Keratinocyte (primary cell): ENCODE results near the gene CHSY3. TPM values are rescaled to one million over a fixed set of nuclear protein-coding genes. Genes with fewer than 3 reads are reported as not detected.

Source experiments
- DNase-seq: peaks from one replicate; pipeline ENCODE4 v3.0.0-alpha.2; 2011; ENCODE audit warnings: low read depth, missing footprints, low spot score
- FAIRE-seq: peaks from 2 replicates; lab custom pipeline; 2011; peaks lifted over from hg19 to GRCh38; lab: Jason Lieb, UNC
- H2AFZ ChIP-seq: 2 replicates; pipeline ENCODE4 v1.6.0; 2012; ENCODE audit warnings: low read length, control low read depth, inconsistent platforms; ENCODE audit not compliant: control insufficient read depth
- H3K27ac ChIP-seq: 2 replicates; pipeline ENCODE4 v1.5.1; 2011; ENCODE audit warnings: low read length; ENCODE audit not compliant: control insufficient read depth, insufficient read depth
- H3K27me3 ChIP-seq: 3 replicates; pipeline ENCODE4 v1.6.0; 2011; ENCODE audit warnings: low read length; ENCODE audit not compliant: control insufficient read depth, insufficient read depth; ENCODE audit errors: extremely low read depth
- H3K36me3 ChIP-seq, 2 experiments: 2 replicates in 1 of 2; 3 replicates in 1 of 2; pipeline ENCODE4 v1.5.1; 2011; ENCODE audit warnings: low read length in 2 of 2, mild to moderate bottlenecking in 1 of 2; ENCODE audit not compliant: control insufficient read depth in 2 of 2, insufficient read depth in 2 of 2; ENCODE audit errors: extremely low read depth in 1 of 2
- H3K4me1 ChIP-seq: 3 replicates; pipeline ENCODE4 v1.5.1; 2011; ENCODE audit warnings: low read length; ENCODE audit not compliant: control insufficient read depth, insufficient read depth; ENCODE audit errors: extremely low read depth
- H3K4me2 ChIP-seq: 3 replicates; pipeline ENCODE4 v1.6.0; 2011; ENCODE audit warnings: low read depth, low read length; ENCODE audit not compliant: control insufficient read depth, insufficient read depth; ENCODE audit errors: extremely low read depth
- H3K4me3 ChIP-seq, 3 experiments: fragments of 200-600 bp in 1 of 3; sonication (generic) in 1 of 3; 2 replicates in 2 of 3; 3 replicates in 1 of 3; pipeline ENCODE4 v1.5.1; 2011 to 2016; ENCODE audit warnings: low read length in 3 of 3, mild to moderate bottlenecking in 3 of 3, control low read depth in 2 of 3, inconsistent platforms in 1 of 3, low read depth in 1 of 3, mixed read lengths in 1 of 3, mixed run types in 1 of 3, moderate library complexity in 1 of 3; ENCODE audit not compliant: control insufficient read depth in 2 of 3, insufficient read depth in 2 of 3; ENCODE audit errors: extremely low read depth in 1 of 3
- H3K79me2 ChIP-seq: 2 replicates; pipeline ENCODE4 v1.6.0; 2012; ENCODE audit warnings: low read length; ENCODE audit not compliant: control insufficient read depth, insufficient read depth
- H3K9ac ChIP-seq: 3 replicates; pipeline ENCODE4 v1.6.0; 2011; ENCODE audit warnings: low read length; ENCODE audit not compliant: control insufficient read depth, insufficient read depth; ENCODE audit errors: extremely low read depth
- H3K9me1 ChIP-seq: 3 replicates; pipeline ENCODE4 v1.6.0; 2011; ENCODE audit warnings: low read length; ENCODE audit not compliant: control insufficient read depth, insufficient read depth; ENCODE audit errors: extremely low read depth
- H3K9me3 ChIP-seq: 2 replicates; pipeline ENCODE4 v1.5.1; 2012; ENCODE audit warnings: low read depth, low read length; ENCODE audit not compliant: control insufficient read depth
- H4K20me1 ChIP-seq: 3 replicates; pipeline ENCODE4 v1.6.0; 2011; ENCODE audit warnings: low read length; ENCODE audit not compliant: control insufficient read depth, insufficient read depth; ENCODE audit errors: extremely low read depth
- EZH2 ChIP-seq: IDR thresholded peaks from one replicate; pipeline ENCODE4 v1.6.1; 2012; ENCODE audit warnings: inconsistent platforms, mild to moderate bottlenecking, low read length, moderate library complexity
- dilution Hi-C: fragments of 300-500 bp; cut with MboI; formaldehyde crosslinking; loops from one replicate; pipeline ENCODE4 v1.7.0; 2020; ENCODE audit warnings: low sequenced_read_pairs; ENCODE audit not compliant: extremely low pct_ligation_motif_present
- polyA plus RNA-seq, 5 experiments: library from polyadenylated mRNA; depleted of rRNA in 3 of 5; stranded (reverse) in 3 of 5; stranded (forward) in 1 of 5; unstranded in 1 of 5; fragments of >200 nt; gene quantifications; 1 replicate in 1 of 5; 2 replicates in 3 of 5; 3 replicates in 1 of 5; pipeline versions ENCODE4 v1.2.1 to v1.2.3, GENCODE V29; 2011 to 2012; ENCODE audit warnings: missing spikeins in 2 of 5, low read depth in 1 of 5, low replicate concordance in 1 of 5
- TF ChIP-seq, protein P1 (sequence below), 3 experiments: IDR thresholded peaks in 1 of 3; conservative IDR thresholded peaks in 1 of 3; optimal IDR thresholded peaks in 1 of 3; 2 replicates in 2 of 3; 3 replicates in 1 of 3; pipeline versions ENCODE3 to v1.5.1; 2011; ENCODE audit warnings: low read length in 3 of 3, mild to moderate bottlenecking in 3 of 3, moderate library complexity in 2 of 3, control low read depth in 1 of 3, inconsistent platforms in 1 of 3; ENCODE audit not compliant: insufficient read depth in 2 of 3; ENCODE audit errors: extremely low read depth in 1 of 3

The CHSY3 gene
- polyA plus RNA-seq, 1 donor (not counting 4 experiments of a cell fraction or from before 2014, with no cell fraction given) = 0.47 TPM

DNA sequence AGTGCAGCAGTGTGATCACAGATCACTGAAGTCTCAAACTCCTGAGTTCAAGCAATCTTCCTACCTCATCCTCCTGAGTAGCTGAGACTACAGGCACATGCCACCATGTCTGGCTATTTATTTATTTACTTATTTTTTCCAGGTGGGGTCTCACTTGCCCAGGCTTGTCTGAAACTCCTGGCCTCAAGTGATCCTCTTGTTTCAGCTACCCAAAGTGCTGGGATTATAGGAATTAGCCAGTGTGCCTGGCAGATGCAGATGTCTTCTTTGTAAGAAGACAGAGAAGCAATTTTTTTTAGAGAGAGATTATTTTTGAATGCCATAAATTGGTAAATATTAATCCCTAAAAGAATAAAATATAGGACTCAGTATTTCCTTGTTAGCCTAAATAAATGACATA is 54.3 kb downstream of the CHSY3 start:
- H3K9ac ChIP-seq = no peak overlapping the region
- no peaks in the 10 kb centered on the region for H3K79me2 ChIP-seq
- FAIRE-seq (no peak), DNase-seq (no peak)
- no peak overlapping the region for H3K4me3 ChIP-seq
- dilution Hi-C loops = no loop called here
- H3K4me2 ChIP-seq = no peak overlapping the region
- no peaks in the 10 kb centered on the region for H3K36me3 ChIP-seq
- H3K9me1 ChIP-seq = no peaks in the 10 kb centered on the region
- no peak overlapping the region for H2AFZ ChIP-seq
- no peaks in the 10 kb centered on the region for H4K20me1 ChIP-seq
- no peak overlapping the region for H3K27ac ChIP-seq
- no peak for TF ChIP-seq EZH2
- TF ChIP-seq, protein P1, sequence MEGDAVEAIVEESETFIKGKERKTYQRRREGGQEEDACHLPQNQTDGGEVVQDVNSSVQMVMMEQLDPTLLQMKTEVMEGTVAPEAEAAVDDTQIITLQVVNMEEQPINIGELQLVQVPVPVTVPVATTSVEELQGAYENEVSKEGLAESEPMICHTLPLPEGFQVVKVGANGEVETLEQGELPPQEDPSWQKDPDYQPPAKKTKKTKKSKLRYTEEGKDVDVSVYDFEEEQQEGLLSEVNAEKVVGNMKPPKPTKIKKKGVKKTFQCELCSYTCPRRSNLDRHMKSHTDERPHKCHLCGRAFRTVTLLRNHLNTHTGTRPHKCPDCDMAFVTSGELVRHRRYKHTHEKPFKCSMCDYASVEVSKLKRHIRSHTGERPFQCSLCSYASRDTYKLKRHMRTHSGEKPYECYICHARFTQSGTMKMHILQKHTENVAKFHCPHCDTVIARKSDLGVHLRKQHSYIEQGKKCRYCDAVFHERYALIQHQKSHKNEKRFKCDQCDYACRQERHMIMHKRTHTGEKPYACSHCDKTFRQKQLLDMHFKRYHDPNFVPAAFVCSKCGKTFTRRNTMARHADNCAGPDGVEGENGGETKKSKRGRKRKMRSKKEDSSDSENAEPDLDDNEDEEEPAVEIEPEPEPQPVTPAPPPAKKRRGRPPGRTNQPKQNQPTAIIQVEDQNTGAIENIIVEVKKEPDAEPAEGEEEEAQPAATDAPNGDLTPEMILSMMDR (optimal IDR thresholded peaks at IDR 0.05 in 1 of 3, IDR thresholded peaks at IDR 0.05 in 1 of 3, conservative IDR thresholded peaks at IDR 0.05 in 1 of 3; ENCODE audit: extremely low read depth in 1 of 3, insufficient read depth in 2 of 3, low read length in 3 of 3) = no peak
- H3K27me3 ChIP-seq = no peaks in the 10 kb centered on the region
- no peaks in the 10 kb centered on the region for H3K4me1 ChIP-seq
- H3K9me3 ChIP-seq = no peaks in the 10 kb centered on the region

- no peaks in the 10 kb centered on the region for H3K9me1 ChIP-seq
- no peaks in the 10 kb centered on the region for H3K27me3 ChIP-seq
- dilution Hi-C loops = no loop called here
- H3K36me3 ChIP-seq = no peaks in the 10 kb centered on the region
- H3K4me3 ChIP-seq = no peak overlapping the region
- H4K20me1 ChIP-seq = no peaks in the 10 kb centered on the region
- no peaks in the 10 kb centered on the region for H3K79me2 ChIP-seq
- no peak for DNase-seq
- H3K9me3 ChIP-seq = no peaks in the 10 kb centered on the region
- H3K4me1 ChIP-seq = no peaks in the 10 kb centered on the region
- no peak overlapping the region for H2AFZ ChIP-seq
- H3K27ac ChIP-seq = no peak overlapping the region
- no peak for FAIRE-seq
- no peak overlapping the region for H3K9ac ChIP-seq
- TF ChIP-seq, protein P1 (optimal IDR thresholded peaks at IDR 0.05 in 1 of 3, IDR thresholded peaks at IDR 0.05 in 1 of 3, conservative IDR thresholded peaks at IDR 0.05 in 1 of 3; ENCODE audit: extremely low read depth in 1 of 3, insufficient read depth in 2 of 3, low read length in 3 of 3) = no peak
- no peak for TF ChIP-seq EZH2
- no peak overlapping the region for H3K4me2 ChIP-seq
Measured at GRCh38 chr5:129960831-129961230, 56.6 kb downstream of the CHSY3 start.
